ENCODE data around the gene SPON1.
"Not testable (repeated sequence)": the region's sequence is repeated elsewhere in the genome, so short reads cannot be mapped to it uniquely, and the experiment has no call there.

Gene SPON1

GRCh38 chr11:14252501-14252900 lies 290.0 kb downstream of the SPON1 start:
- DNase-seq = not testable (repeated sequence)

GRCh38 chr11:14253421-14253820 lies 290.9 kb downstream of the SPON1 start:
- DNase-seq = no peak

GRCh38 chr11:14253840-14254239 lies 291.3 kb downstream of the SPON1 start:
- DNase-seq = no peak

- no peak for DNase-seq
Observed at GRCh38 chr11:14254533-14255237, 292.2 kb downstream of the SPON1 start.

- no peak for DNase-seq
Observed at GRCh38 chr11:14255238-14255534, 292.7 kb downstream of the SPON1 start.

GRCh38 chr11:14258221-14258935 lies 295.9 kb downstream of the SPON1 start:
- DNase-seq = no peak

GRCh38 chr11:14259186-14259784 lies 296.8 kb downstream of the SPON1 start:
- DNase-seq = no peak

GRCh38 chr11:14259878-14260277 lies 297.4 kb downstream of the SPON1 start:
- no peak for DNase-seq

- no peak for DNase-seq
Observed at GRCh38 chr11:14261066-14261465, 298.5 kb downstream of the SPON1 start.

GRCh38 chr11:14262271-14262846 lies 299.8 kb downstream of the SPON1 start:
- no peak for DNase-seq

GRCh38 chr11:14264966-14265365 lies 302.4 kb downstream of the SPON1 start:
- DNase-seq = no peak

- no peak for DNase-seq
Observed at GRCh38 chr11:14266622-14267021, 304.1 kb downstream of the SPON1 start.

- DNase-seq = no peak
Observed at GRCh38 chr11:14267861-14268635, 305.5 kb downstream of the SPON1 start.

- DNase-seq = no peak
Observed at GRCh38 chr11:14269692-14270573, 307.4 kb downstream of the SPON1 start.

- no peak for DNase-seq
Observed at GRCh38 chr11:14270690-14271542, 308.4 kb downstream of the SPON1 start.

GRCh38 chr11:14273895-14274294 lies 311.4 kb downstream of the SPON1 start:
- no peak for DNase-seq

GRCh38 chr11:14275076-14275475 lies 312.6 kb downstream of the SPON1 start:
- no peak for DNase-seq

- not testable (repeated sequence) for DNase-seq
Observed at GRCh38 chr11:14278869-14279268, 316.3 kb downstream of the SPON1 start.

GRCh38 chr11:14288189-14288935 lies 325.8 kb downstream of the SPON1 start:
- no peak for DNase-seq

- DNase-seq = no peak
Observed at GRCh38 chr11:14290422-14290821, 327.9 kb downstream of the SPON1 start.

All from SHP77 treated with DMSO at 0.1 percent for 48 hours (cell line).